ENCODE measurements around the gene CCR4.
"Not testable (repeated sequence)": the region's sequence is repeated elsewhere in the genome, so short reads cannot be mapped to it uniquely, and the experiment has no call there.

The CCR4 gene

GRCh38 chr3:32945136-32945535 lies 6.3 kb upstream of the CCR4 start:
- TF ChIP-seq, protein P1, sequence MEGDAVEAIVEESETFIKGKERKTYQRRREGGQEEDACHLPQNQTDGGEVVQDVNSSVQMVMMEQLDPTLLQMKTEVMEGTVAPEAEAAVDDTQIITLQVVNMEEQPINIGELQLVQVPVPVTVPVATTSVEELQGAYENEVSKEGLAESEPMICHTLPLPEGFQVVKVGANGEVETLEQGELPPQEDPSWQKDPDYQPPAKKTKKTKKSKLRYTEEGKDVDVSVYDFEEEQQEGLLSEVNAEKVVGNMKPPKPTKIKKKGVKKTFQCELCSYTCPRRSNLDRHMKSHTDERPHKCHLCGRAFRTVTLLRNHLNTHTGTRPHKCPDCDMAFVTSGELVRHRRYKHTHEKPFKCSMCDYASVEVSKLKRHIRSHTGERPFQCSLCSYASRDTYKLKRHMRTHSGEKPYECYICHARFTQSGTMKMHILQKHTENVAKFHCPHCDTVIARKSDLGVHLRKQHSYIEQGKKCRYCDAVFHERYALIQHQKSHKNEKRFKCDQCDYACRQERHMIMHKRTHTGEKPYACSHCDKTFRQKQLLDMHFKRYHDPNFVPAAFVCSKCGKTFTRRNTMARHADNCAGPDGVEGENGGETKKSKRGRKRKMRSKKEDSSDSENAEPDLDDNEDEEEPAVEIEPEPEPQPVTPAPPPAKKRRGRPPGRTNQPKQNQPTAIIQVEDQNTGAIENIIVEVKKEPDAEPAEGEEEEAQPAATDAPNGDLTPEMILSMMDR (IDR thresholded peaks at IDR 0.05; ENCODE audit: borderline replicate concordance, insufficient read depth, low read depth, low read length): no peak
- H3K4me3 ChIP-seq (ENCODE audit: low read depth, low read length): no peak overlapping the region

DNA sequence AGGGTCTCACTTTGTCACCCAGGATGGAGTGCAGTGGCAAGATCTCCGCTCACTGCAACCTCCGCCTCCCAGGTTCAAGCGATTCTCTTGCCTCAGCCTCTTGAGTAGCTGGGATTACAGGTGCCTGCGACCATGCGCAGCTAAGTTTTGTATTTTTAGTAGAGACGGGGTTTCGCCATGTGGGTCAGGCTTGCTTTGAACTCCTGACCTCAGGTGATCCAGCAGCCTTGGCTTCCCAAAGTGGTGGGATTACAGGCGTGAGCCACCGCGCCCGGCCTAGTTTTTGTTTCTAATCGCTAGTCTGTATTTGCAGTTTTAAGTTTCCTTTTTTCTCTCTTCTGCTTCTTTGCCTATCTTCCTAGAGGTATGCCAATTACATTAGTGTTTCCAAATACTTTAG lies 5.8 kb upstream of the CCR4 start:
- H3K4me3 ChIP-seq (ENCODE audit: low read depth, low read length): not testable (repeated sequence)

GRCh38 chr3:32946973-32947788 lies 4.3 kb upstream of the CCR4 start:
- no peak overlapping the region for H3K4me3 ChIP-seq (ENCODE audit: low read depth, low read length)
- TF ChIP-seq, protein P1 (IDR thresholded peaks at IDR 0.05; ENCODE audit: borderline replicate concordance, insufficient read depth, low read depth, low read length): no peak

GRCh38 chr3:32947789-32948238 lies 3.6 kb upstream of the CCR4 start:
- TF ChIP-seq, protein P1 (IDR thresholded peaks at IDR 0.05; ENCODE audit: borderline replicate concordance, insufficient read depth, low read depth, low read length): peak; percentile 69
- no peak overlapping the region for H3K4me3 ChIP-seq (ENCODE audit: low read depth, low read length)

DNA sequence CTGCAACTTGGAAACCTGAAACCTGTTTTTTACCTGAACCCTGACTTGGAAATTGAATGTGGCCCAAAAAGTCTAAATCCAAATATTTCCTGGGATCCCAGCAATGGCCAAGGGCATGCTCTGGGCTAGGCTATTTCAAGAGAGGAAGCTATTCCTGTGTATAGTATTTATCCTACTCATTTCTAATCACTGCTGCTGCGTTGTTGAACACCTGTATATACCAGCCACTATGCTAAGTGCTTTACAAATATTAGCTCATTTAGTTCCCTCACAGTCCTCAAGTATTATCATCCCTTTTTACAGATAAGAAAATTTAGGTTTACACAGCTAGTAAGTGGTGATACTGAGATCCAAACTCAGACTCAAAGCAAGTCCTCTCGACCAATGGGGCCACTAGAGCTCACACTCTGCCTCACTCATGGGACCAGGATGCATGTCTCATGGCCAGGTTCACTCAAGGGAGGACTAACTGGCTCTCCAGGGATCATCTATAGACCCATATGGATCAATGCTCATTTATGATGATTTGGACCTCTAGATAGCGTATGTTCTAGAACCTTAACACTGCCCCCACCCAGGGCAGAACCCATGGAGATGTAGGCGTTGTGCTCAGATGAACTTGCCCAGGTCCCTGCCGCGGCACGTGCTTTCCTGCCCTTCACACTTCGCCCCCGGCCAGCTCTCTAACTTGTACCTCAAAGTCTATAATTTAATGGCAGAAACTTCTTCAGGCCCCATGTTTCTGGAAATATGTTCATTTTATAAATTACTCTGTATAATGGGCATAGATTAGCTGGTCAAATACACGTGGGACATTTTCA lies 2.6 kb upstream of the CCR4 start:
- TF ChIP-seq, protein P1 (IDR thresholded peaks at IDR 0.05; ENCODE audit: borderline replicate concordance, insufficient read depth, low read depth, low read length): no peak
- no peak overlapping the region for H3K4me3 ChIP-seq (ENCODE audit: low read depth, low read length)

DNA sequence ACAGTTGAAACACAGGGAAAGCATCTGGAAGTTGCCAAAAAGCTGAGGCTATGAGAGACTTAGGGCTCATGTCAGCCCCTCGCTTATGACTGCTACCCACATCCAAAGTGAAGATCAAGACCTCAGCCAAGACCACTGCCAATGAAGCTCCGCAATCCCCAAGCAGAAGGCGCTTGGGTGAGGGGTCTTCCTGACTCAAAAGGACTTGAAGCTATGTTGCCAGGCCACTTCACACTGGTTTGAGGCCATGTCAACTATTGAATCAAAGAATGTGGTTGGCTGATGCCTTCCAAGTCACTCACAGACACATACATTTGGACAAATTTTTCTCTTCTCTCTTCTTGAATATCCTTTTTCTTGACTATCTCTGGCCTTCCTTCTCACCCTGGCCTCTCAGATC lies 928 bp upstream of the CCR4 start:
- no peak overlapping the region for H3K4me3 ChIP-seq (ENCODE audit: low read depth, low read length)
- TF ChIP-seq, protein P1 (IDR thresholded peaks at IDR 0.05; ENCODE audit: borderline replicate concordance, insufficient read depth, low read depth, low read length): no peak

- H3K4me3 ChIP-seq (ENCODE audit: low read depth, low read length): peak overlapping the region; percentile 23
- TF ChIP-seq, protein P1 (IDR thresholded peaks at IDR 0.05; ENCODE audit: borderline replicate concordance, insufficient read depth, low read depth, low read length): no peak
Observed at GRCh38 chr3:32952369-32953077, 1.1 kb downstream of the CCR4 start.
